Measurements from ENCODE around the gene GAL3ST2. TPM values are rescaled to one million over a fixed set of nuclear protein-coding genes. Genes with fewer than 3 reads are reported as not detected.

GAL3ST2 gene
- polyA plus RNA-seq, 1 of the 3 experiments (the other 2 are of a cell fraction) = 0.15 TPM

DNA sequence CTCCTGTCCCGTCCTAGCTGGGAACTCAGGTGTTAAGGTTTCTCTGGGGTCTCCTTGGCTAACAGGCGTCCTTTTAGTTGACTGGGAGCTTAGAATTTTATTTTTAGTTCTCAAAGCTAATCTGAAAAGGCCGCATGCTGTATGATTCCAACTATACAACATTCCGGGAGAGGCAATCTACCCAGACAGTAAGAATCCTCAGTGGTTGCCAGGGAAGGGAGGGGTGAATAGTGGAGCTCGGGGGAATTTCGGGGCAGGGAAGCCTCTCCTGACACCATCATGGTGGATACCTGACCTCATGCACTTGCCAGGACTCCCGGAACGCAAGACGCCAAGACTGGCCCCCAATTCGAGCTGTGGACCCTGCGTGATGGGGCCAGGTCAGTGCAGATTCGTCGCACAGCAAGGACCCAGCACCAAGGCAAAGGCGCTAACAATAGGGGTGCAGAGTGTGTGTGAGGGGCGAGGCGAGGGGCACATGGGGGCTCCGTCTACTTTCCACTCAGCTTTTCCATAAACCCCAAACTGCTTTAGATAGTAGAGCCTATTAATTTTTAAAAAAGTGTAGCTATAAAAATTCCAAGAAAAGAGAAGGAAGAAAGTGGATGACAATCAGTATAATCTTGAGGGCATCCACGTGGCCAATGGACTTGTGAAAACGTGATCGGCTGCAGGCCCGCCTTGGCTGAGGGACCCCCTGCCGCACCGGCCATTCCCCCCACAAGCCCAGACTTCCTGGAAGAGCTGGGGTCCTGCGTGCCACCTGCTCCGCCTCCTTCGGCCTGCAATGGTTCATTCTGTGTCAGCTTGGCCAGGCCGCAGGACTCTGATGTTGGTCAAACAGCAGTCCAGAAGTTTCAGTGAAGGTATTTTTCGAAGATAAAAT, 64.8 kb downstream of the GAL3ST2 start (continued):
- TF ChIP-seq, protein P1, sequence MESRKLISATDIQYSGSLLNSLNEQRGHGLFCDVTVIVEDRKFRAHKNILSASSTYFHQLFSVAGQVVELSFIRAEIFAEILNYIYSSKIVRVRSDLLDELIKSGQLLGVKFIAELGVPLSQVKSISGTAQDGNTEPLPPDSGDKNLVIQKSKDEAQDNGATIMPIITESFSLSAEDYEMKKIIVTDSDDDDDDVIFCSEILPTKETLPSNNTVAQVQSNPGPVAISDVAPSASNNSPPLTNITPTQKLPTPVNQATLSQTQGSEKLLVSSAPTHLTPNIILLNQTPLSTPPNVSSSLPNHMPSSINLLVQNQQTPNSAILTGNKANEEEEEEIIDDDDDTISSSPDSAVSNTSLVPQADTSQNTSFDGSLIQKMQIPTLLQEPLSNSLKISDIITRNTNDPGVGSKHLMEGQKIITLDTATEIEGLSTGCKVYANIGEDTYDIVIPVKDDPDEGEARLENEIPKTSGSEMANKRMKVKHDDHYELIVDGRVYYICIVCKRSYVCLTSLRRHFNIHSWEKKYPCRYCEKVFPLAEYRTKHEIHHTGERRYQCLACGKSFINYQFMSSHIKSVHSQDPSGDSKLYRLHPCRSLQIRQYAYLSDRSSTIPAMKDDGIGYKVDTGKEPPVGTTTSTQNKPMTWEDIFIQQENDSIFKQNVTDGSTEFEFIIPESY (IDR thresholded peaks at IDR 0.05; ENCODE audit: borderline replicate concordance, low read depth) = no peak
- TF ChIP-seq SIN3A (IDR thresholded peaks at IDR 0.05; ENCODE audit: borderline replicate concordance, low read depth, low read length) (no peak), NRF1 (IDR thresholded peaks at IDR 0.05; ENCODE audit: low read depth, low read length) (no peak), FOXM1 (IDR thresholded peaks at IDR 0.05; ENCODE audit: low read depth) (no peak), MXI1 (IDR thresholded peaks at IDR 0.05; ENCODE audit: low read depth, low read length) (no peak), SMC3 (IDR thresholded peaks at IDR 0.05; ENCODE audit: low read depth, low read length) (no peak), RXRA (IDR thresholded peaks at IDR 0.05; ENCODE audit: borderline replicate concordance, low read depth) (no peak), FOXJ3 (CRISPR knock-in tag; IDR thresholded peaks at IDR 0.05) (no peak), MEF2A (IDR thresholded peaks at IDR 0.05; ENCODE audit: borderline replicate concordance, low read depth) (no peak)

- POLR2A ChIA-PET = no interaction called here
- Histone ChIP-seq H3K36me3 (replicated peaks in 1 of 2; ENCODE audit: control insufficient read depth in 1 of 2, insufficient read depth in 2 of 2, low read length in 1 of 2) (no peaks in the 10 kb centered on the region), H3K9ac (no peak overlapping the region), H3K9me3 (no peaks in the 10 kb centered on the region), H3F3A (replicated peaks; ENCODE audit: insufficient read depth) (no peaks in the 10 kb centered on the region), H2AFZ (ENCODE audit: low read depth) (no peak overlapping the region), H3K4me1 (ENCODE audit: control insufficient read depth in 1 of 2, insufficient read depth in 2 of 2, low read depth in 1 of 2, low read length in 1 of 2) (no peaks in the 10 kb centered on the region; a peak in 1 of 4 replicates), H3K9me2 (no peaks in the 10 kb centered on the region), H3K27ac (ENCODE audit: low read depth in 2 of 2, low read length in 1 of 2) (no peak overlapping the region), H3K4me3 (ENCODE audit: low read depth in 2 of 2, low read length in 1 of 2) (no peak overlapping the region), H4K20me1 (ENCODE audit: insufficient read depth) (no peaks in the 10 kb centered on the region), H3K4me2 (no peak overlapping the region), H3K79me2 (ENCODE audit: insufficient read depth) (no peaks in the 10 kb centered on the region), H3K27me3 (ENCODE audit: insufficient read depth) (no peaks in the 10 kb centered on the region)
- 91% methylated on average over 11 of the region's 11 CpGs for WGBS (ENCODE audit: low lambda C conversion rate)
- TF ChIP-seq JUND (IDR thresholded peaks at IDR 0.05) (no peak), TEAD4 (IDR thresholded peaks at IDR 0.05; ENCODE audit: borderline replicate concordance, insufficient read depth) (no peak), CTCF (IDR thresholded peaks at IDR 0.05) (no peak), EP300 (IDR thresholded peaks at IDR 0.05; ENCODE audit: borderline replicate concordance in 1 of 2, low read depth in 1 of 2, low read length in 1 of 2) (no peak), FOXJ3 (CRISPR knock-in tag; IDR thresholded peaks at IDR 0.05) (no peak)
- TF ChIP-seq, protein P2, sequence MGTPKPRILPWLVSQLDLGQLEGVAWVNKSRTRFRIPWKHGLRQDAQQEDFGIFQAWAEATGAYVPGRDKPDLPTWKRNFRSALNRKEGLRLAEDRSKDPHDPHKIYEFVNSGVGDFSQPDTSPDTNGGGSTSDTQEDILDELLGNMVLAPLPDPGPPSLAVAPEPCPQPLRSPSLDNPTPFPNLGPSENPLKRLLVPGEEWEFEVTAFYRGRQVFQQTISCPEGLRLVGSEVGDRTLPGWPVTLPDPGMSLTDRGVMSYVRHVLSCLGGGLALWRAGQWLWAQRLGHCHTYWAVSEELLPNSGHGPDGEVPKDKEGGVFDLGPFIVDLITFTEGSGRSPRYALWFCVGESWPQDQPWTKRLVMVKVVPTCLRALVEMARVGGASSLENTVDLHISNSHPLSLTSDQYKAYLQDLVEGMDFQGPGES (IDR thresholded peaks at IDR 0.05; ENCODE audit: low read depth, low read length) = no peak
- DNase-seq = no peak
- CTCF ChIA-PET = interaction anchor here (1.2 to 1.5 kb wide), 3 partner anchors 16 to 177 kb away, joined by 3 to 4 read pairs (median 3); no protein-coding TSS in a partner anchor
Measured at GRCh38 chr2:241842067-241842415, 65.4 kb downstream of the GAL3ST2 start.
